ENCODE measurements around the gene CDCA8.

DNA sequence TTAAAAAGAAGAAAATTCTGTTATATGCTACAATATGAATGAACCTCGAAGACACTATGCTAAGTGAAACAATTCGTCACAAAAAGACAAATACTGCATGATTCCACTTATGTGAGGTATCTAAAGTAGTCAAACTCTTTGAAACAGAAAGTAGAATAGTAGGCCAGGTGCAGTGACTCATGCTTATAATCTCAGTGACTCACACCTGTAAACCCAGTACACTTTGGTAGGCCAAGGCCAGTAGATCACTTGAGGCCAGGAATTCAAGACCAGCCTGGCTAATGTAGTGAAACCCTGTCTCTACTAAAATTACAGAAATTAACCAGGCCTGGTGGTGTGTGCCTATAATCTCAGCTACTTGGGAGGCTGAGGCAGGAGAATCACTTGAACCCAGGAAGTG is 46.9 kb downstream of the CDCA8 start:
- TF ChIP-seq, protein P1, sequence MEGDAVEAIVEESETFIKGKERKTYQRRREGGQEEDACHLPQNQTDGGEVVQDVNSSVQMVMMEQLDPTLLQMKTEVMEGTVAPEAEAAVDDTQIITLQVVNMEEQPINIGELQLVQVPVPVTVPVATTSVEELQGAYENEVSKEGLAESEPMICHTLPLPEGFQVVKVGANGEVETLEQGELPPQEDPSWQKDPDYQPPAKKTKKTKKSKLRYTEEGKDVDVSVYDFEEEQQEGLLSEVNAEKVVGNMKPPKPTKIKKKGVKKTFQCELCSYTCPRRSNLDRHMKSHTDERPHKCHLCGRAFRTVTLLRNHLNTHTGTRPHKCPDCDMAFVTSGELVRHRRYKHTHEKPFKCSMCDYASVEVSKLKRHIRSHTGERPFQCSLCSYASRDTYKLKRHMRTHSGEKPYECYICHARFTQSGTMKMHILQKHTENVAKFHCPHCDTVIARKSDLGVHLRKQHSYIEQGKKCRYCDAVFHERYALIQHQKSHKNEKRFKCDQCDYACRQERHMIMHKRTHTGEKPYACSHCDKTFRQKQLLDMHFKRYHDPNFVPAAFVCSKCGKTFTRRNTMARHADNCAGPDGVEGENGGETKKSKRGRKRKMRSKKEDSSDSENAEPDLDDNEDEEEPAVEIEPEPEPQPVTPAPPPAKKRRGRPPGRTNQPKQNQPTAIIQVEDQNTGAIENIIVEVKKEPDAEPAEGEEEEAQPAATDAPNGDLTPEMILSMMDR (conservative IDR thresholded peaks at IDR 0.05; ENCODE audit: low read depth in 2 of 2) = no peak
- no peak for TF ChIP-seq POLR2AphosphoS5 (IDR thresholded peaks at IDR 0.05; ENCODE audit: low read depth)
- no peak for TF ChIP-seq JUNB (IDR thresholded peaks at IDR 0.05; ENCODE audit: unreplicated experiment)
- TF ChIP-seq EZH2phosphoT487 (IDR thresholded peaks at IDR 0.05; ENCODE audit: unreplicated experiment) = no peak
- no peak for TF ChIP-seq CREB1 (CRISPR knock-in tag; IDR thresholded peaks at IDR 0.05; ENCODE audit: low read depth)
- TF ChIP-seq EZH2 (IDR thresholded peaks at IDR 0.05; ENCODE audit: low read depth, unreplicated experiment) = no peak
